Measurements from ENCODE around the gene PPIL6.

PPIL6 gene

GRCh38 chr6:109446072-109446471 lies 5.6 kb upstream of the PPIL6 start:
- no peak for TF ChIP-seq CTCF (conservative IDR thresholded peaks at IDR 0.05; ENCODE audit: control insufficient read depth, insufficient read depth, low read depth, low read length)
- no peak overlapping the region for H3K4me3 ChIP-seq (ENCODE audit: control insufficient read depth, low read depth, low read length)
- DNase-seq (ENCODE audit: low read depth), result no peak

GRCh38 chr6:109445382-109445781 lies 5.0 kb upstream of the PPIL6 start:
- peak; percentile 16 for TF ChIP-seq CTCF (conservative IDR thresholded peaks at IDR 0.05; ENCODE audit: control insufficient read depth, insufficient read depth, low read depth, low read length)
- H3K4me3 ChIP-seq (ENCODE audit: control insufficient read depth, low read depth, low read length), result no peak overlapping the region
- DNase-seq (ENCODE audit: low read depth), result no peak

- no peak for TF ChIP-seq CTCF (conservative IDR thresholded peaks at IDR 0.05; ENCODE audit: control insufficient read depth, insufficient read depth, low read depth, low read length)
- no peak for DNase-seq (ENCODE audit: low read depth)
- H3K4me3 ChIP-seq (ENCODE audit: control insufficient read depth, low read depth, low read length), result no peak overlapping the region
Observed at GRCh38 chr6:109443425-109443950, 3.1 kb upstream of the PPIL6 start.

- no peak for DNase-seq (ENCODE audit: low read depth)
- no peak overlapping the region for H3K4me3 ChIP-seq (ENCODE audit: control insufficient read depth, low read depth, low read length)
- TF ChIP-seq CTCF (conservative IDR thresholded peaks at IDR 0.05; ENCODE audit: control insufficient read depth, insufficient read depth, low read depth, low read length), result no peak
Observed at GRCh38 chr6:109442393-109442924, 2.0 kb upstream of the PPIL6 start.

GRCh38 chr6:109441069-109441816 lies 815 bp upstream of the PPIL6 start:
- peak; percentile 5 for TF ChIP-seq CTCF (conservative IDR thresholded peaks at IDR 0.05; ENCODE audit: control insufficient read depth, insufficient read depth, low read depth, low read length)
- peak overlapping the region; percentile 79 for H3K4me3 ChIP-seq (ENCODE audit: control insufficient read depth, low read depth, low read length)
- DNase-seq (ENCODE audit: low read depth), result peak; percentile 31

GRCh38 chr6:109436041-109436440 lies 4.4 kb downstream of the PPIL6 start:
- no peak for DNase-seq (ENCODE audit: low read depth)
- no peak overlapping the region for H3K4me3 ChIP-seq (ENCODE audit: control insufficient read depth, low read depth, low read length)
- no peak for TF ChIP-seq CTCF (conservative IDR thresholded peaks at IDR 0.05; ENCODE audit: control insufficient read depth, insufficient read depth, low read depth, low read length)

All from fibroblast of mammary gland (primary cell).